ENCODE data around the gene ZNF219.
"Not testable (repeated sequence)": the region's sequence is repeated elsewhere in the genome, so short reads cannot be mapped to it uniquely, and the experiment has no call there.

ZNF219 gene

GRCh38 chr14:21040941-21041340 lies 57.5 kb downstream of the ZNF219 start:
- not testable (repeated sequence) for FAIRE-seq

- FAIRE-seq = no peak
Observed at GRCh38 chr14:21040370-21040925, 58.0 kb downstream of the ZNF219 start.

Measured in TTC549 (cell line).